ENCODE results near the gene DCK. TPM values are rescaled to one million over a fixed set of nuclear protein-coding genes. Genes with fewer than 3 reads are reported as not detected.
"Not testable (repeated sequence)": the region's sequence is repeated elsewhere in the genome, so short reads cannot be mapped to it uniquely, and the experiment has no call there.

Gene DCK
- total RNA-seq, 1 experiment from 2014 or later = 13.7 TPM

GRCh38 chr4:70997546-70997945 lies 4.1 kb downstream of the DCK start:
- no peak overlapping the region for H3K14ac ChIP-seq (ENCODE audit: insufficient read depth, low read length)
- H4K91ac ChIP-seq (ENCODE audit: insufficient read length, low read depth, low read length) = no peak overlapping the region
- no peak overlapping the region for H2BK15ac ChIP-seq (ENCODE audit: low read depth, low read length)
- no peak overlapping the region for H2BK120ac ChIP-seq (ENCODE audit: low read depth, low read length, poor library complexity, severe bottlenecking)
- H3T11ph ChIP-seq (ENCODE audit: low read length) = no peak overlapping the region
- no peak overlapping the region for H2AFZ ChIP-seq (ENCODE audit: low read length)
- H2BK5ac ChIP-seq (ENCODE audit: insufficient read length, low read length) = no peak overlapping the region
- H3K79me1 ChIP-seq (ENCODE audit: insufficient read depth, low read depth, low read length, poor library complexity, severe bottlenecking) = no peaks in the 10 kb centered on the region
- TF ChIP-seq CTCF (conservative IDR thresholded peaks at IDR 0.05) = no peak
- no peak overlapping the region for H4K8ac ChIP-seq (replicated peaks; ENCODE audit: insufficient read length, low read depth, low read length)
- no peak overlapping the region for H3K4me3 Mint-ChIP-seq
- H3K27me3 Mint-ChIP-seq (ENCODE audit: low read depth) = no peaks in the 10 kb centered on the region
- H3K36me3 Mint-ChIP-seq (ENCODE audit: insufficient read depth in 1 of 3, low read depth in 3 of 3) = peaks cover 46 to 73% (median 53%) of the 10 kb centered on the region in 3 experiments
- no peak overlapping the region for H3K9ac ChIP-seq (ENCODE audit: extremely low read depth, insufficient read length, low read length)
- H3K9me3 Mint-ChIP-seq = peaks cover 41% of the 10 kb centered on the region in 2 experiments
- WGBS (ENCODE audit: extremely low coverage, insufficient read length, low lambda C conversion rate) = no CpG with 5 or more reads among the region's 2 CpGs
- no peak overlapping the region for H3K27ac ChIP-seq (ENCODE audit: insufficient read length, low read depth, low read length)
- H4K5ac ChIP-seq (ENCODE audit: insufficient read length, low read depth, low read length) = no peak overlapping the region
- no peak overlapping the region for H2BK20ac ChIP-seq (ENCODE audit: low read depth, low read length, poor library complexity, severe bottlenecking)
- H2BK12ac ChIP-seq (ENCODE audit: insufficient read length, low read depth, low read length) = no peak overlapping the region
- DNase-seq = no peak
- H3K27ac Mint-ChIP-seq = no peak overlapping the region
- peaks cover 32% of the 10 kb centered on the region in 2 experiments for H3K4me1 Mint-ChIP-seq
- no peak overlapping the region for H3K4ac ChIP-seq (ENCODE audit: low read depth, low read length)
- peaks cover 11% of the 10 kb centered on the region for H3K79me2 ChIP-seq (ENCODE audit: insufficient read depth, low read length)
- H3K27me3 ChIP-seq (ENCODE audit: insufficient read depth, low read length) = no peaks in the 10 kb centered on the region
- H3K4me1 ChIP-seq (ENCODE audit: insufficient read depth, low read length) = peaks cover 6% of the 10 kb centered on the region; the same call in 1 of the 2 replicates
- H3K56ac ChIP-seq (ENCODE audit: insufficient read length, low read depth, low read length) = no peak overlapping the region
- no peak overlapping the region for H3K23ac ChIP-seq (ENCODE audit: insufficient read length, low read depth, low read length)
- no peak overlapping the region for H2AK5ac ChIP-seq (ENCODE audit: insufficient read length, low read length)
- H3K4me2 ChIP-seq (ENCODE audit: insufficient read depth, insufficient read length, low read length) = no peak overlapping the region
- no peaks in the 10 kb centered on the region for H4K20me1 ChIP-seq (ENCODE audit: control insufficient read depth, insufficient read depth, insufficient read length)
- no peak overlapping the region for H3K18ac ChIP-seq (ENCODE audit: insufficient read length, low read depth, low read length)
- H3K23me2 ChIP-seq (ENCODE audit: insufficient read length, low read depth, low read length, poor library complexity, severe bottlenecking) = peaks cover 5% of the 10 kb centered on the region
- no peaks in the 10 kb centered on the region for H3K9me3 ChIP-seq (ENCODE audit: control insufficient read depth, low read depth, low read length)

GRCh38 chr4:70999639-71000038 lies 6.2 kb downstream of the DCK start:
- H3K4me3 Mint-ChIP-seq; H3K4me2 ChIP-seq (ENCODE audit: insufficient read depth, insufficient read length, low read length); H3K18ac ChIP-seq (ENCODE audit: insufficient read length, low read depth, low read length); H2BK15ac ChIP-seq (ENCODE audit: low read depth, low read length); H2AK5ac ChIP-seq (ENCODE audit: insufficient read length, low read length); H2BK5ac ChIP-seq (ENCODE audit: insufficient read length, low read length); H3K4ac ChIP-seq (ENCODE audit: low read depth, low read length); H3K27ac ChIP-seq (ENCODE audit: insufficient read length, low read depth, low read length); H2BK12ac ChIP-seq (ENCODE audit: insufficient read length, low read depth, low read length); H4K5ac ChIP-seq (ENCODE audit: insufficient read length, low read depth, low read length); H2AFZ ChIP-seq (ENCODE audit: low read length); H3K79me1 ChIP-seq (ENCODE audit: insufficient read depth, low read depth, low read length, poor library complexity, severe bottlenecking); H4K91ac ChIP-seq (ENCODE audit: insufficient read length, low read depth, low read length); H4K20me1 ChIP-seq (ENCODE audit: control insufficient read depth, insufficient read depth, insufficient read length); H3K14ac ChIP-seq (ENCODE audit: insufficient read depth, low read length); H3T11ph ChIP-seq (ENCODE audit: low read length); H3K9me3 ChIP-seq (ENCODE audit: control insufficient read depth, low read depth, low read length); H3K27me3 ChIP-seq (ENCODE audit: insufficient read depth, low read length); H3K27ac Mint-ChIP-seq; H4K8ac ChIP-seq (replicated peaks; ENCODE audit: insufficient read length, low read depth, low read length); H3K23ac ChIP-seq (ENCODE audit: insufficient read length, low read depth, low read length); H2BK20ac ChIP-seq (ENCODE audit: low read depth, low read length, poor library complexity, severe bottlenecking); H3K27me3 Mint-ChIP-seq (ENCODE audit: low read depth); H3K23me2 ChIP-seq (ENCODE audit: insufficient read length, low read depth, low read length, poor library complexity, severe bottlenecking); H3K56ac ChIP-seq (ENCODE audit: insufficient read length, low read depth, low read length); DNase-seq; H3K9ac ChIP-seq (ENCODE audit: extremely low read depth, insufficient read length, low read length); H2BK120ac ChIP-seq (ENCODE audit: low read depth, low read length, poor library complexity, severe bottlenecking); H3K4me1 ChIP-seq (ENCODE audit: insufficient read depth, low read length): not testable (repeated sequence)
- peaks cover 11% of the 10 kb centered on the region for H3K79me2 ChIP-seq (ENCODE audit: insufficient read depth, low read length)
- H3K36me3 Mint-ChIP-seq (ENCODE audit: insufficient read depth in 1 of 3, low read depth in 3 of 3) = peaks cover 46 to 71% (median 54%) of the 10 kb centered on the region in 3 experiments
- peaks cover 45 to 47% of the 10 kb centered on the region in 2 experiments for H3K4me1 Mint-ChIP-seq
- H3K9me3 Mint-ChIP-seq = peaks cover 34 to 37% of the 10 kb centered on the region in 2 experiments

All from H9 (cell line).